Activated gamma-delta T cell treated with Interleukin-2 at 50 U/mL for 16 hours (primary cell): ENCODE measurements around the gene SPOUT1.

ENCODE experiments used
- DNase-seq: peaks from one replicate; pipeline ENCODE4 v3.0.0-alpha.2; 2020

Gene SPOUT1

GRCh38 chr9:128771094-128771721, 58.4 kb downstream of the SPOUT1 start:
- no peak for DNase-seq

DNA sequence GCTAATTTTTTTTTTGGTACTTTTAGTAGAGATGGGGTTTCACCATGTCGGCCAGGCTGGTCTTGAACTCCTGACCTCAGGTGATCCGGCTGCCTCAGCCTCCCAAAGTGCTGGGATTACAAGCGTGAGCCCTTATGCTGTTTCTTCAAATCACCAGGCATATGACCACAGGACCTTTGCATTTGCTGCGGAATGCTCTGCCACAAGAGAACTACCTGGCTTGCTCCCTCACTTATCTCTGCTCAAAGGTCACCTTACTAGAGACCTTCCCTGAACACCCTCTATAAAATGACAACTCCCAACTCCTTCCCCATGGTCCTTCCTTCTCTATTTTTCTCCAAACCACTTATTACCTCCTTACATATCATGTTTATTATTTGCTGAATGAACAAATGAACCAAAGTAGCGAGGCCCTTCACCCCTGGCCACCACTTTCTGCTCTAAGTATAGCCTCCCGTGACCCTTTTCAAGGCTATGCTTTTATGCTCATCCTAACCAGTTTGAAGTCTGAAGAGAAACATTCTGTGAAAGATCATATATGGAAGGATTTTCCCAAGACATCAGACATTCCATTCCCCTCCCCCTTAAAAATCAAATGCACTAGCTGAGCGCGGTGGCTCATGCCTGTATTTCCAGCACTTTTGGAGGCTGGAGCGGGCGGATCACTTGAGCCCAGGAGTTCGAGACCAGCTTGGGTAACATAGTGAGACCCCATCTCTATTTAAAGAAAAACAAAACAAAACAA, 59.1 kb downstream of the SPOUT1 start:
- no peak for DNase-seq
